ENCODE results near the gene CACNA1C.

The CACNA1C gene

GRCh38 chr12:2393016-2393415, 340.2 kb downstream of the CACNA1C start:
- DNase-seq (ENCODE audit: low spot score) = no peak

GRCh38 chr12:2393996-2394395, 341.2 kb downstream of the CACNA1C start:
- no peak for DNase-seq (ENCODE audit: low spot score)

GRCh38 chr12:2395354-2395977, 342.7 kb downstream of the CACNA1C start:
- peak; percentile 57 for DNase-seq (ENCODE audit: low spot score)

- DNase-seq (ENCODE audit: low spot score) = peak; percentile 57
Measured at GRCh38 chr12:2396448-2396871, 343.7 kb downstream of the CACNA1C start.

GRCh38 chr12:2397356-2398045, 344.7 kb downstream of the CACNA1C start:
- DNase-seq (ENCODE audit: low spot score) = no peak

- no peak for DNase-seq (ENCODE audit: low spot score)
Measured at GRCh38 chr12:2401040-2401439, 348.3 kb downstream of the CACNA1C start.

GRCh38 chr12:2402073-2402579, 349.3 kb downstream of the CACNA1C start:
- no peak for DNase-seq (ENCODE audit: low spot score)

- DNase-seq (ENCODE audit: low spot score) = no peak
Measured at GRCh38 chr12:2403221-2403976, 350.6 kb downstream of the CACNA1C start.

- no peak for DNase-seq (ENCODE audit: low spot score)
Measured at GRCh38 chr12:2405039-2405438, 352.3 kb downstream of the CACNA1C start.

GRCh38 chr12:2406903-2407302, 354.1 kb downstream of the CACNA1C start:
- no peak for DNase-seq (ENCODE audit: low spot score)

- no peak for DNase-seq (ENCODE audit: low spot score)
Measured at GRCh38 chr12:2408262-2408661, 355.5 kb downstream of the CACNA1C start.

- DNase-seq (ENCODE audit: low spot score) = no peak
Measured at GRCh38 chr12:2409656-2410265, 357.0 kb downstream of the CACNA1C start.

- no peak for DNase-seq (ENCODE audit: low spot score)
Measured at GRCh38 chr12:2410496-2410895, 357.7 kb downstream of the CACNA1C start.

- no peak for DNase-seq (ENCODE audit: low spot score)
Measured at GRCh38 chr12:2411011-2411410, 358.2 kb downstream of the CACNA1C start.

GRCh38 chr12:2411616-2412304, 359.0 kb downstream of the CACNA1C start:
- DNase-seq (ENCODE audit: low spot score) = no peak

- no peak for DNase-seq (ENCODE audit: low spot score)
Measured at GRCh38 chr12:2412305-2412643, 359.5 kb downstream of the CACNA1C start.

GRCh38 chr12:2413301-2413700, 360.5 kb downstream of the CACNA1C start:
- DNase-seq (ENCODE audit: low spot score) = no peak

- no peak for DNase-seq (ENCODE audit: low spot score)
Measured at GRCh38 chr12:2413999-2414792, 361.4 kb downstream of the CACNA1C start.

GRCh38 chr12:2414810-2415567, 362.2 kb downstream of the CACNA1C start:
- DNase-seq (ENCODE audit: low spot score) = no peak

- DNase-seq (ENCODE audit: low spot score) = no peak
Measured at GRCh38 chr12:2415568-2415944, 362.8 kb downstream of the CACNA1C start.
